ENCODE results near the gene TOMM40.

Gene TOMM40

GRCh38 chr19:44927746-44928145 lies 36.7 kb downstream of the TOMM40 start:
- peak; percentile 83 for DNase-seq (ENCODE audit: low read depth, low spot score)

- DNase-seq (ENCODE audit: low read depth, low spot score) = no peak
Observed at GRCh38 chr19:44930088-44930487, 39.0 kb downstream of the TOMM40 start.

- DNase-seq (ENCODE audit: low read depth, low spot score) = no peak
Observed at GRCh38 chr19:44931541-44931940, 40.5 kb downstream of the TOMM40 start.

GRCh38 chr19:44939668-44940067 lies 48.6 kb downstream of the TOMM40 start:
- DNase-seq (ENCODE audit: low read depth, low spot score) = no peak

- DNase-seq (ENCODE audit: low read depth, low spot score) = no peak
Observed at GRCh38 chr19:44942067-44942571, 51.1 kb downstream of the TOMM40 start, which contains the start of gene APOC4. TSS of gene APOC4 (plus strand) at chr19:44942237. CDS start at chr19:44942278, 41 bp downstream.

GRCh38 chr19:44943801-44944249 lies 52.8 kb downstream of the TOMM40 start:
- DNase-seq (ENCODE audit: low read depth, low spot score) = no peak

GRCh38 chr19:44947041-44947581 lies 56.1 kb downstream of the TOMM40 start:
- DNase-seq (ENCODE audit: low read depth, low spot score) = no peak

- no peak for DNase-seq (ENCODE audit: low read depth, low spot score)
Observed at GRCh38 chr19:44948237-44948636, 57.2 kb downstream of the TOMM40 start.

GRCh38 chr19:44948763-44949374 lies 57.8 kb downstream of the TOMM40 start:
- no peak for DNase-seq (ENCODE audit: low read depth, low spot score)

- no peak for DNase-seq (ENCODE audit: low read depth, low spot score)
Observed at GRCh38 chr19:44949550-44949949, 58.5 kb downstream of the TOMM40 start.

GRCh38 chr19:44951179-44952159 lies 60.4 kb downstream of the TOMM40 start:
- peak; percentile 78 for DNase-seq (ENCODE audit: low read depth, low spot score)
